Right hindlimb (tissue), 1 donor: ENCODE measurements around the gene USP32.

Experiments used
- DNase-seq: peaks from one replicate; pipeline ENCODE4 v3.0.0-alpha.2; 2018

USP32 gene

DNA sequence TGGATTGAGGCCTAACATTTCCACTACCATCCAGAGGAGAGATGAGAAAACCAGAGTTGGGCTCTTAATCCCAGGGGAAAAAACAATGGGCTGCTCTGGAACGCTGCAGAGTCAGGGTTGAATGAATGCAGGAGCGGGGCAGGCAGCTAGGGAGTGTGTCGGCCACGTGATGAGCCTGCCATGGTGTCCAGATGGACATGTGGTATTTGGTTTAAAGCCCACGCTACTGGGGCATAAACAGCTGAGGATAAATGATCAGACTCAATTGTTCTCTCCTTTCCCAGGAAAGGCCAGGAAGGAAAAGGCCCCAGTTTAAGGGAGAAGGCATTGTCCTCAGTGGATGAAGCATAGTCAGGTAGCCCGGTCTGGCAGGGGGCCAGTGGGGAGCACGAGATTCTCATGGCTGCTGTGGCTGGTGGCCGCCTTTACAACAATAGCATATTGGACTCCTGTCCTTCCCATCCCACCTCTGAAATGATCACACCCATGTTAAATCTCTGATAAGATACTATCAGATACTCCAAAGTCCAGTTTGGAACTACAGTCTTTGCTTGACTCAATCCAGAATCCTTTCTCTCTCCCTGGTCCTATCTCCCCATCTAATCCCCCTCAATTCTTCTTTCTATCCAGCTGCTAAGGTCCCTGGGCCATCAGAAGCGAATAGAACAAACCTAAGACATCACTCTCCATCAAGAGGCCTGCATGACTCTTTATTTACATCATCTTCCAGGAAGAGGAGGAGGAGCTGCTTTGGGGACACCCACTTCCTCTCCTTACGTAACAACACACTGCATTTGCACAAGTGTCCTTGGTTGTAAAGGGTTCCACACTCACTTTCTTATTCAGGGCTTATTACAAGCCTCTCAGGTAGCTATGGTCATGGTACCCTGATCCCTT lies 221.8 kb downstream of the USP32 start:
- no peak for DNase-seq

GRCh38 chr17:60168654-60169053 lies 223.3 kb downstream of the USP32 start:
- no peak for DNase-seq

- DNase-seq: no peak
Observed at GRCh38 chr17:60167065-60167741, 224.7 kb downstream of the USP32 start.

- DNase-seq: no peak
Observed at GRCh38 chr17:60165971-60166370, 226.0 kb downstream of the USP32 start.

- DNase-seq: no peak
Observed at GRCh38 chr17:60165223-60165622, 226.7 kb downstream of the USP32 start.

DNA sequence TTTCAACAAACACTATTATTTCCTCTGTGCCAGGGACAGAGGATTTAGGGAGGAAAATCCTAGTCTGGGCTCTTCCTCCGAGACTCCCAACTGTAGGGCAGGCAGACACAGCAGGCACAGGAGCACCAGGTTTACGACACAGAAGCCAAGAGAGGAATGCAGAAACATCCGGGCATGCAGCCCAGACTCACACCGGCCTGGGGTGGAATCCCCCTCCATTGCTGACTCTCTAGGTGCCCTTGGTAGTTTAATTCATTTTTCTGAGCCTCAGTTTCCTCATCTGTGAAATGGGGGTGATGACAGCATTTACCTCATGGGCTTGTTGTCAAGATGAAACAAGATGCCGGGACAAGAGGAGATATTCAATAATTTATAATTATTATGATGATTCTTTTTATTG lies 227.2 kb downstream of the USP32 start:
- DNase-seq: no peak

DNA sequence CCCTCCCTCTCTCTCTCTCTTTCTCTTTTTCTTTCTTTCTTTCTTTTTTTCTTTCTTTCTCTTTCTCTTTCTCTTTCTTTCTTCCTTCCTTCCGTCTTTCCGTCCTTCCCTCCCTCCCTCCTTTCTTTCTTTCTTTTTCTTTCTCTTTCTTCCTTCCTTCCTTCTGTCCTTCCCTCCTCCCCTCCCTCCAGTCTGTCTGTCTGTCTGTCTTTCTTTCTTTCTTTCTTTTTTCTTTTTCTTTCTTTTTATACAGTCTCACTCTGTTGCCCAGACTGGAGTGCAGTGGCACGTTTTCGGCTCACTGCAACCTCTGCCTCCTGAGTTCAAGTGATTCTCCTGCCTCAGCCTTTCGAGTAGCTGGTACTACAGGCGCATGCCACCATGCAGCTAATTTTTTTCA lies 227.8 kb downstream of the USP32 start:
- DNase-seq: no peak

DNA sequence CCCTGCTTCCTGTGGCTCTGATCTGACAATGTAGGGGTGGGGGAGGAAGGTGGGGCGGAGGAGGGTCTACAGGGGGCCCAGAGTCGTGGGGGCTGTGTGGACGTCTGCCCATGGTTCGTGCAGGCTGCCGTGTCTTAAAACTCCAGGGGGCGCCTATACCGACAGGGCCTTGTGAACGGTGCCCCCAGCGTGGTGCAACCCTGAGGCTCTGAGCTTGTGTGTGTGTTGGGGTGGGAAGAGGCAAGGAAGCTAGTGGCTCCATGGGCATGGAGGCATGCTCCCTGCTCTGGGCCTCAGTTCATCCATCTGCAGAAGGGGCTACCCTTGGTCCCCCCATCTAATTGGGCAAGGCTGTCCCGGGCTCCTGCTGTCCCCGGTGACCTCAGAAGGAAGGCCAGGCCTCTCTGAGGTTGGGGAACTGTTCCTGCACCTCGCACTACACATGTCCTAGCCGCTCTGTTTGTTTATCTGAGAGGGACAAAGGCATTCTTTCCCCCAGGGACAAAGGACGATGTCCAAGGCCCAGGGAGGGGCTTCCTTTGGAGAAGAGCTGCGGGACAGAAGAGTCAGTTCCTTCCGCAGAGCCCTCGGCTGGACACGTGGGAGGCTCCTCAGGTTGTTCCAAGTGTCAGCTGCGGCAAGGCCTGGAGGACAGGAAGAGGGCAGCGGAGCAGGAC lies 228.7 kb downstream of the USP32 start:
- no peak for DNase-seq

- DNase-seq: no peak
Observed at GRCh38 chr17:60161598-60162330, 230.2 kb downstream of the USP32 start.

GRCh38 chr17:60160829-60161501 lies 231.0 kb downstream of the USP32 start:
- DNase-seq: no peak

DNA sequence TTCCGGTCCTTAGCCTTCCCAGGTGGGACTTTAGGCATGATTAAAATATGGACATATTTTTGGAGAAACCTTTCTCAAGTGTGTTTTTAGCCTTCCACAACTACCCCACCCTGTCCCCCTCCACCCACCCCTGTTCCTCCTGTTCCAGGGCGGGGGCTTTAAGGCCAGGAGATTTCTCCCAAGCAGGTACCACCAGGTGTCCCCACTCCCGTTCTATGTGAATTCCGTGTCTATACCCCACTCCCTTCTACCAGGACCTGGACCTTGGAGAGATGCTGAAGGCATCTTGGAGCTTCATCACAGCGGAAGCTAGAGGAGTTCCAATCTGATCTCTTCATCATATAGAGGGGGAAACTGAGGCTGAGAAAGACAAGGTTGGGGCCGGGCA lies 232.5 kb downstream of the USP32 start:
- DNase-seq: no peak

GRCh38 chr17:60158751-60159478 lies 233.0 kb downstream of the USP32 start:
- peak; percentile 17 for DNase-seq

GRCh38 chr17:60157487-60158040 lies 234.4 kb downstream of the USP32 start:
- peak; percentile 15 for DNase-seq

- peak; percentile 10 for DNase-seq
Observed at GRCh38 chr17:60156746-60157145, 235.2 kb downstream of the USP32 start.

- DNase-seq: no peak
Observed at GRCh38 chr17:60155815-60156214, 236.1 kb downstream of the USP32 start.

- DNase-seq: no peak
Observed at GRCh38 chr17:60155427-60155814, 236.5 kb downstream of the USP32 start.

DNA sequence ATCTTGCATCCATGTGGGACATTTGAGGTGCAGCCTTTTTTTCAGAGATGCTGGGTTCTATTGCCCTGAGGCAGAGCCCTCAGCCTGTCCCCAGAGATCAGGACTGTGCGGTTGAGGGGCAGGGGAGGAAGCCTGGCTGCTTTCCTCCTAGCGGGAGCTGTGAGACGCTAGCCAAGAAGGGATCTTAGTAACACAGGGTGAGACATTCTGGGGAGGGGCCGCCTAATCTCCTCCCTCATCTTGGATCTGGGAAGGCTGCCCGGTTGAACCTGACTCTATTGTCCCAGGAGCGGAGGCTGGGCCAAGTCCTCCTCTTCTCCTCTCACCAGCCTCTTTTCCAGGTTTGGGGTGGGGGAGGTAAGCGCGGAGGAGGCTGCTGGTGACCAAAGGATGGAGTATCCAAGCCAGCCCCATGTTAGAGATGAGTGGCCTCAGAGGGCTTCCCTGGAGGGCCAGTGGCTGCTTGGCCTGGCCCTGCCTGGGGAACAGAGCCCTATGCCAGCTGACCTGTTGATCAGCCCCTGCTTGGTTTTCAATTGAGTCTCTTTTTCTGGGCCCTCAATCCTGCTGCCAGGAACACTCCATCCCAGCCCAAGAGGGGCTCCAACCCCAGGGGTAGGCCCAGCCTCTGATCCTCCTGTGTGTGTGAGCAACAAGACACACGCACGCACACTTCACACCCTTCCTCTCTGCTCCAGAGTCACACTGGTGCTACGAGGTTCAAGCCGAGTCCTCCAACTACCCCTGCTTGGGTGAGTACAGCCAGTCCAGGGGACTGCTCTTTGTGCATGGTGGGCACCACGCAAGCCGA lies 237.1 kb downstream of the USP32 start:
- peak; percentile 89 for DNase-seq

GRCh38 chr17:60153606-60154390 lies 238.1 kb downstream of the USP32 start:
- DNase-seq: peak; percentile 63

DNA sequence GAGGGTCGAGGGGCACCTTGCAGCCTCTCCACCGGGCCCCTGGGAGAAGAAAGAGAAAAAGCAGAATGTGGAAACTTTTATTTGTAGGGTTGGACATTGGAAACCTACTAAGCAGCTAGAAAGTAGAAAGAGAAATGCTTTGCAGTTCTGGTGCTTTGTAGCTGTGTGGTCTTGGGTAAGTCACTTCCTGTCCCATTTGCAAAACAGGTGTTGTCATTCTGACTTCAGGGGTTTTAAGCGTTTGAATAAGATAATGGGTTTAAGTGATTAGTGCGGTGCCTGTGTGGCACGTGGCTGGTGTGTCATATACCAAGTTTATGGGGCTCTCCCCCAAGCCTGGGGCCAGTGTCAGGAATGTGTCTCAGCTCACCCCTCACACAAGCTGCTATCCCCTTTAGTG lies 240.6 kb downstream of the USP32 start:
- DNase-seq: no peak
